GM18526 (cell line): ENCODE measurements around the gene RBM10.

Experiments
- POLR2A ChIP-seq: IDR thresholded peaks from 3 replicates; pipeline ENCODE4 v1.6.1; 2011; ENCODE audit not compliant: insufficient read length; ENCODE audit errors: extremely low read depth

RBM10 gene

DNA sequence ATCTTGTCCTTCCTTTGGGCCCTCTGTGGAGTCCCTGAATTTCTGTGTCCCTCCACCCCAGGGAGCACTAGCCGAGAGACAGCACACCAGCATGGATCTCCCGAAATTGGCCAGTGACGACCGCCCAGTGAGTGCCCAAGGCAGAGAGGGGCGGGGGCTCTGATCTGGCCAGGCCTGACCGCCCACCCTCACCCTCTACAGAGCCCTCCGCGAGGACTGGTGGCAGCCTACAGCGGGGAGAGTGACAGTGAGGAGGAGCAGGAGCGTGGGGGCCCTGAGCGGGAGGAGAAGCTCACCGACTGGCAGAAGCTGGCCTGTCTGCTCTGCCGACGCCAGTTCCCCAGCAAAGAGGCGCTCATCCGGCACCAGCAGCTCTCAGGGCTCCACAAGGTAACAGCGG lies 40.2 kb downstream of the RBM10 start:
- no peak for TF ChIP-seq POLR2A

DNA sequence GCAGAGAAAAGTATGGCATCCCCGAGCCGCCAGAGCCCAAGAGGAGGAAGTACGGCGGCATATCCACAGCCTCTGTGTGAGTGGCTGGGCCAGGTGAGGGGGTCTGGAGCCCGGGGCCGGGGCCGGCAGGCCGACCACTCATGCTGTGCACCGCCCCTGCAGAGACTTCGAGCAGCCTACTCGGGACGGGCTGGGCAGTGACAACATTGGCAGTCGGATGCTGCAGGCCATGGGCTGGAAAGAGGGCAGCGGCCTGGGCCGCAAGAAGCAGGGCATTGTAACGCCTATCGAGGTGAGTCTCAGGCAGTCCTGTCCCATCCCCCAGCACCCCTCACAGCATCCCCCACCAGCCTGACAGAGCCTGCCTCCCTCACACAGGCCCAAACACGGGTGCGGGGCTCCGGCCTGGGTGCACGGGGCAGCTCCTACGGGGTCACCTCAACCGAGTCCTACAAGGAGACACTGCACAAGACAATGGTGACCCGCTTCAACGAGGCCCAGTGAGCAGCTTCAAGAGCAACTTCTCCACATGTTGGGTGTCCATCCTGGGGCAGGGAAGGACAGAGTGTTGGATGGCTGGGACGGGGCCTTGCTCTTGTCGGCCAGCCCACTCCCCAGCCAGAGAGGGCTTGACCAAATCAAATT lies 41.2 kb downstream of the RBM10 start:
- TF ChIP-seq POLR2A, result no peak

DNA sequence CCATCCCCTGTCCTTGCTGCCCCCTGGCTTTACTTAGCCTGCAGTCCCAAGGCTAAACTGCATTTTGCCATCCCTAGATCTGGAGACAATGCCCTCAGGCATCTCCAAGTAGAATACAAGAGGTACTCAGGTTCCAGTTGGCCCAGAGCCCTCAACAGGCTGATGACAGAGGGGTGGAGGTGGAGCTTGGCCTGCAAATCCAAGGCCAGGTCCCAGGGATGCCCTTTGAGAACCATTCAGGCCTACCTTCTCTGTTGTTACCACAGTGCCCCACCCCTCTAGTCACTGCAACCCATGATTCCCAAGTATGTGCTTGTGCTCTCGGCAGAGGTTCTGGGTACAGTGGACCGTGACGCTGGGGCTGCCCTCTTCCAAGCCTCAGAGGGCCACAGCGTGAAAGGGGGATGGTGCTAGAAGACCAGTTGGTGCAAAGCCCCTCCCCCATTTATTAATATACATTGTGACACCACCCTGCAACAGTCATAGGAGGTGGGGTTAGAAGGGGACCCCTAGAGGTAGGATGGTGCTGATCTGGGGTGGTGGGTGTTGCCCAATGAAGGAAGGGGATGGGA lies 42.2 kb downstream of the RBM10 start:
- no peak for TF ChIP-seq POLR2A

DNA sequence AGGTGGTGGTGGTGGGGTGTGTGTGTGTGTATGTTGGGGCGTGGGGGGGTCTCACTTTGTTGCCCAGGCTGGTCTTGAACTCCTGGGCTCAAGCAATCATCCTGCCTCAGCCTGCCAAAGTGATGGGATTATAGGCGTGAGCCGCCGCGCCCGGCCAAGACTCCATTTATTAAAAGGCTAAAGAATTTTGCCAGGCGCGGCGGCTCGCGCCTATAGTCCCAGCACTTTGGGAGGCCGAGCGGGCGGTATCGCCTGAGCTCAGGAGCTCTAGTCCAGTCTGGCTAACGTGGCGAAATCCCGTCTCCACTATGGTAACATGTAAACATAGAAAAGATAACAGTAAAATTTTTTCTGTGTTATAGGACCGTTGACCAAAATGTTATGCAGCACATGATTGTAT lies 44.9 kb downstream of the RBM10 start:
- TF ChIP-seq POLR2A, result no peak

DNA sequence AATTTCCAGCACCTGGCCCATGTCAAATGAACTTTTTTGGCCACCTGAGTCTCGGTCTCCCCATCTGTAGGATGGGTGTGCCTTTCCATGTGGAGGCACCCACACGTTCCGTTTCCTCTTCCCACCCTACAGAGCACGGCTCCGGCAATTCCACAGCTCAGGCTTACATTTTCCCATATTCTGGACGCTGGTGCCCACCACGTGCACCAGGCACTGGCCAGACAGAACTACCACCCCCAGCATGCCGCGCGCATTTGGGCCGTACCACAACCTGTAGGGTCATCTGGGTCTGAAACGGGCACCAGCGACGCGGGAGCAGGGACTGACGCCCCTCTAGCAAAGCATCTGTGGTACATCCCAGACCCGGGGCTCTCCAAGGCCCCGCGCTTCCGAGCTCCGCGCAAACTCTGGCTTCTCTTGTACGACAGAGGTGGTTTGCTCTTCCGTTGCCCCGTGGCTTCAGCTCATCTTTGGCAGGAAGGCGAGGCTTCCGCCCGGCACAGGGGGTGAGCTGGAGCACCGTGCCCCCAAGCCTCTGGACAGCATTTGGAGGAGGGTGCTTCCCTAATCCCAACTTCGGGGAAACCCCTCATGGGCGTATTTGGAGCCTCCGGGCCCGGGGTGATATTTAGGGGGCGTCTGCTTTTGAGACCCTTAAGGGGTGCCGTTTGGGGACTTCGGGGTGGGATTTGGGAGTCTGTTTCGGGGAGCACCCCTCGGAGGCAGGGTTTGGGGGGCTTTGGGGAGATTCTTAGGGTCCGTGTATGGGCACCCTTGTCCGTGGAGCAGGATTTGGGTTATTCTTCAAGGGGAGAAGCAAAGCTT lies 45.6 kb downstream of the RBM10 start:
- TF ChIP-seq POLR2A, result peak; percentile 66

DNA sequence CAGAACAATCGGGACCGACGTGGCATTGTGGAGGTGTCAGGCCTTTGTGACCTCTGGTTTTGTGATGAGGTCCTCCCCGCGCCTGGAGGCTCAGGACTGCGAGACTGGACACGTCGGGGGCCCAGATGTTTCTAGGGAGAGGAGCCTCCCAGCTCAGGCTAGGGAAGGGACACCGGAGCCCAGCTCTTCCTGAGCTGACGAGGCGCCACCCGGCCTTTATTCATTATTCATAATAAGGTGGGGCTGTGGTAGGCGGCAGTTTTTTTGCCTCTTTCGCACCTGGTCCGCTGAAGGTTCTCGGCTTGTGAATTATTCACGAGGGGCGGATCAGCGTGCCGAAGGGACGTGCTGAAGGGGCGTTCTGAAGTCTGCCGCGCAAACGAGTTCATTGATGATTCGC lies 46.3 kb downstream of the RBM10 start:
- TF ChIP-seq POLR2A, result no peak

DNA sequence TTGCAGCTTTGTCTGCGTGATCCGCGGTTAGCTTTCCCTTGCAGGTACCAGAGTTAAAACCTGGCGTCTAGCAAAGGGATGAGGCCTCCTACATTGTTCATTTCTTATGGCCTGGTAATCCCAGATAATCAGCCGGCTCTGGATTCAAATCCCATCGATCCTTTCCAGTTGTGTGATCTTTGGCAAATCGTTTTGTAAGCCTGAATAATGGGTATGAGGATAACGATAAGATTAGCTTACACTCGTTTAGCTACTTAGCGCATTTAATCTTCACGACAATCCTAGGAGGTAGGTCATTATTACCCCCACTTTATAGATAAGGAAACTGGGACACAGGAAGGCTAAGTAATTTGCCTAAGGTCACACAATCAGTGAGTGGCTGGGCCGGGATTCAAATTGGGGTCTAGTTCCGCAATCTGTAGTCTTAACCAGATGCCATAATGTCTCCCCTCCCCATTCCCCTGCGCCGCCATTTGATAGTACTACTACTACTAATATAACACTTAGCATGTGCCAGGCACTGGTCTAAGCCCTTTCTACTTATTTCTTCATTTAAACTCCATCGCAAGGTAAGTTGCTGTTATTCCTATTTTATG lies 46.9 kb downstream of the RBM10 start:
- TF ChIP-seq POLR2A, result no peak

DNA sequence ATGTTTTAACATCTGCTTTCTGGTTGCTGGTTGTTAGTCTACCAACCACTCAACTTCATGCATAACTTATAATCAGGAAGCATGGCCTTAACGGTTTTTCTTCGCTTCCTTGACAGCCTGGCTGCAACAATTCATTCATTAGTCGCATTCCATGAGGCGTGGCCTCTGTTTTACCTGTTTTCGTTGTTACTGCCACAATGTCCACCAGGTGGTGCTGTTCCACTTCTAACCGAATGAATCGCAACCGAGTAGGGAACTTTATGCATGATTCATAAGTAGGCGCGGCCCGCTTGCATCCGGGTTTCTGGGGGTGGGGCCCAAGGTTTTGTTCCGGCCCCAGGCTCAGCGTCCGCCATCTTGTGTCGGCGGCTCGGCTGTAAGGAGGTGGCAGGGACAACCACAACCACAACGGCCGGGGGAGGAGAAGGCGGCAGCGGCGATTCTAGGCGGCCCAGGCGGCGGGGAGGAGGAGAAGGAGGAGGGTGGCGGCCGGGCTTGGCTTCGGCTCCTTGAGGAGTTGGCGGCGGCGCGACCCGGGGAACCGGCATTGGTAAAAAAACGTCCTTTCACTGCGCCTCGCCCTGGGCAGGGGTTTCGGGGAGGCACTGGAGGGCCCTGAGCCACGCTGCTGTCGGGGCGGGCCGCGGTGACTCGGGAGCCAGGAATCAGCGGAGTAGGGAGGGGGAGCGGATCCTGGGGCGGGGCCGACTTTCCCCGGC lies 48.6 kb downstream of the RBM10 start, which contains the start of gene UBA1:
Gene UBA1, plus strand, starts transcription at position 355 of the 719 bp plus-strand sequence. CDS start 4,974 bp downstream, outside the sequence.
- peak; percentile 91 for TF ChIP-seq POLR2A

DNA sequence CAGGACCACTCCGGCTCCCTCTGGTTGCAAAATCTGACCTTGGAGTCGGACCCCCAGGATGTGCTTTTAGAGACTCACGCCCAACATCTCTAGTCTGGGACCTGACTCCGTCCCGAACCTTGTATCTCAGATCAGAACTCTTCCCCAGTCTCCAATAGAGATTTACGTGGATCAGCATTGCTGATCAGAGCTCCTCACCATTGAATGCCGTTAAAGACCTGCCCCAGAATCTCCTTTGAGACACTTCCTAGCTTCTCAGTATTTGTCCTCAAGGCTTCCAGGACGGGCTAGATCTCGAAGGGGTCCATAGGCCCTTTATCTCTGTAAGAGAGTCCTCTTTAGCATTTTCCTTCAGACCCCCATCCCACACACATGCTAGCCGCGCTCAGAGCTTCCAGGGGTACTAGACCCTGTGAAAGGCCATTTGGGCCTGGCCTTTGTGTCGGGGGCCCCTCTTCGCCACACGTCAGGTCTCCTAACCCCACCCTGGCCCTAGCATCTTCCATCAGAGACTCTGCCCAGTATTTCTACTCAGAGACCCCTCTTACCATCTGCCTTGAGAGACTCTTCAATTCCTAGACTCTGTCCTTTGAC lies 49.3 kb downstream of the RBM10 start:
- TF ChIP-seq POLR2A, result no peak

DNA sequence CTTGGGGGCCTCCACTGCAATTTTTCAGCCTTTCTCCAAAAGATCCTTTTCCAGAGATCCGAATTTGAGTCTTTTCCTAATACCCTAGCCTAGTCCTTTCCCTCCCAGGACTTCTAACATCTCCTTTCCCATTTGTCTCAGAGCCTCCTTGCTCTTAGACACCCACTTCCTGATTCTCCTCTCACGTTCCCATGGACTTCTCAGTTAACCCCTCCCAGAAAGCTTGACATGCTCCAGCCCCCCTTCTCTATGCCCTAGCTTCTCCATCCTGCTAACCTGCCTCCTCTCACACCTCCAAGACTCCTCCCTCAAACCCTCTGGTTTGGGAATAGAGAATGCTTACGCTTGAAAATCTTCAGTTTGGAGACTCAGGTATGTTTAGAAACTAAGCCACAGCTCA lies 51.1 kb downstream of the RBM10 start:
- no peak for TF ChIP-seq POLR2A

DNA sequence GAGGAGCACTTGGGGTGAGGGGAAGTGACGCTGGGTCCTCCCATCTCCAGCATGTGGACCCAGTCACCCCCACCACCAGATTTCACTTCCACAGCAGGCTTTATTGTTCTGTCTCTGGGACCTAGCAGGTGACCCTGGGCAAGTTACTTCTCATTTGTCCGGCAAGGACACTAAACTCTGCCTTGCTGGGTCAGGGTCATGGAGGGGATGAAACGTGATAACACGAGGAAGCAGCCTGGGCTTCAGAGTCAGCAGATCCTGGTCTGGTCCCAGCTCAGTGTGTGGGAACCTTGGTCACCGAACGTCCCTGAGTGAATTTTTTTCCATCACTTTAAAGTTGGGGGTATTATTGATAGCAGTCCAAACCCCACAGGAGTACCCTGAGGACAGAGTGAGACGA lies 52.5 kb downstream of the RBM10 start:
- TF ChIP-seq POLR2A, result no peak

DNA sequence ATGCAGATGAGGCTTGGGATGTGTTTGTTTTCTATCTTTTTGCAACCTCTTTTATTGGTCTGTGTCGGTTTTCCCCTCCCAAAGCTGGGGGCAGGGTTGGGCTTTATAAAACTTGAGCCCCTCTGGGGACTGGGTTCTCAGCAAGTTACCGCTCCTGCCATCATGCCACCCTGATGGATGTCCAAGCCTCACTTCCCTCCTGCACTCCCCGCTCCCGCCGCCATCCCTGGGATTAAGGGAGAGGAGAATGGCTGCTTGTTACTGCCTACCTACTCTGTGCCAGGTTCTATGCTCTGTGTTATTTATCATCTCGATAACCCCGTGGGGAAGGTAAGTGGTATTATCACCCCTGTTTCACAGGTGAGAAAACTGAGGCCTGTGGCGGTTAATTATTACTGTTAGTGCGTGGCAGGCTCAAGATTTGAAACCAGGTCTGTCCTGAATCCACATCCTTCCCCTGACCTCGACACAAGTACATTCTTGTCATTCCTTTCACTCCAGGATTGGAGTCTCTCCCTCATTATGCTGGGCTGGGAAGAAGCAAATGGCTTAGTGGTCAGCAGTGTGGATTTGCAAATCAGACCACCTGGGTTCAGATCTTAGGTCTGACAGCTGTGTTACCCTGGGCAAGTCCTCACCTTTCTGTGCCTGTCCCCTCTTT lies 53.1 kb downstream of the RBM10 start:
- TF ChIP-seq POLR2A, result no peak

DNA sequence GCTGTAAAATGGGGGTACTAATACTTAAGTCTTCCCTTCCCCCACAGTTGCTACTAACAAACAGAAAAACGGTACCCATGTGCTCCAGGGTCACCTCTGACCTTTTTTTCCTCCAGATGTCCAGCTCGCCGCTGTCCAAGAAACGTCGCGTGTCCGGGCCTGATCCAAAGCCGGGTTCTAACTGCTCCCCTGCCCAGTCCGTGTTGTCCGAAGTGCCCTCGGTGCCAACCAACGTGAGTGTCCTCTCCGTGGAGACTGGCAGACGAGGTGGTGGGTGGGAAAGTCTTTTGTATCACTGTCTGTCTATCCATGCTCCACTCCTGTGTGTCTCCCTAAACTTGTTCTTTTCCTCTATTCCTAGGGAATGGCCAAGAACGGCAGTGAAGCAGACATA lies 53.7 kb downstream of the RBM10 start:
- no peak for TF ChIP-seq POLR2A

DNA sequence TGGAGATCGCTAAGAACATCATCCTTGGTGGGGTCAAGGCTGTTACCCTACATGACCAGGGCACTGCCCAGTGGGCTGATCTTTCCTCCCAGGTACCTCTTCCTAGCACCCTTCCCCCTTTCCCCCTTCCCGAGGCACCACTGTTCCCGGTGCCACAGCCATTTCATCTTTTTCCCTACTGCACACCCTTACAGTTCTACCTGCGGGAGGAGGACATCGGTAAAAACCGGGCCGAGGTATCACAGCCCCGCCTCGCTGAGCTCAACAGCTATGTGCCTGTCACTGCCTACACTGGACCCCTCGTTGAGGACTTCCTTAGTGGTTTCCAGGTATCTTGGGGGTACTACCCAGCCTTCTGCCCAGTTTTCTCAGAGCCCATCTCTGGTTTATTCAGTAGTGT lies 54.3 kb downstream of the RBM10 start:
- TF ChIP-seq POLR2A, result no peak

DNA sequence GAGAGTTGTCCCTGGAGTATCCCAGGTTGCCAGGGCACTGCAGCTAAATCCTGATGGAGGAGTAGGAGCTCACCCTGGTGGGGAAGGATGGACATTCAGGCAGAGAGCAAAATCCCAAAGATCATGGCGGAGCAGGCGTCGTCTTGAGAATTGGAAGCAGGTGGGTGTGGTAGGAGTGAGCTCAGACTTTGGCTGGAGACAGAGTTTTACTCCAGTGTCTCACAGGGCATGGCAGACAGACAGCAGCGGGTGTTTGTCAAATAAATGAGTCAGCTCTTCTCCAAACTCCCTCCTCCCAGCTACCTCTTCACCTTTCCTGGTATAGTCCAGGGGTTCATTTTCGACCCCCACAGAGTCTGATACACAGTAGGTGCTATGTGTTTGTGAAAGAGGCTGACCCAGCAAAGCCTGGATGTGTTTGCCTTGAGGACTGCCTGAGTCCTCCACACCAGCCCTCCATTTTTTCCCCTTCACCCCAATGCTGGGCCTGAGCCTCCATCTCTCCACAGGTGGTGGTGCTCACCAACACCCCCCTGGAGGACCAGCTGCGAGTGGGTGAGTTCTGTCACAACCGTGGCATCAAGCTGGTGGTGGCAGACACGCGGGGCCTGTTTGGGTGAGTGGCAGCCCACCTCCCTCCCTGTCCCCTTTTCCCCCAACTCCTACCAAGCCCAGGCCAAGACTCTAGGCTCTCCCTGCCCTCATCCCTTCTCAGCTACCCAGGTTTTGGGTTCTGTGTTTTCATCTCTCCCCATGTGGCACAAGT lies 55.5 kb downstream of the RBM10 start:
- no peak for TF ChIP-seq POLR2A
